ENCODE data around the gene MIS12.

The MIS12 gene

DNA sequence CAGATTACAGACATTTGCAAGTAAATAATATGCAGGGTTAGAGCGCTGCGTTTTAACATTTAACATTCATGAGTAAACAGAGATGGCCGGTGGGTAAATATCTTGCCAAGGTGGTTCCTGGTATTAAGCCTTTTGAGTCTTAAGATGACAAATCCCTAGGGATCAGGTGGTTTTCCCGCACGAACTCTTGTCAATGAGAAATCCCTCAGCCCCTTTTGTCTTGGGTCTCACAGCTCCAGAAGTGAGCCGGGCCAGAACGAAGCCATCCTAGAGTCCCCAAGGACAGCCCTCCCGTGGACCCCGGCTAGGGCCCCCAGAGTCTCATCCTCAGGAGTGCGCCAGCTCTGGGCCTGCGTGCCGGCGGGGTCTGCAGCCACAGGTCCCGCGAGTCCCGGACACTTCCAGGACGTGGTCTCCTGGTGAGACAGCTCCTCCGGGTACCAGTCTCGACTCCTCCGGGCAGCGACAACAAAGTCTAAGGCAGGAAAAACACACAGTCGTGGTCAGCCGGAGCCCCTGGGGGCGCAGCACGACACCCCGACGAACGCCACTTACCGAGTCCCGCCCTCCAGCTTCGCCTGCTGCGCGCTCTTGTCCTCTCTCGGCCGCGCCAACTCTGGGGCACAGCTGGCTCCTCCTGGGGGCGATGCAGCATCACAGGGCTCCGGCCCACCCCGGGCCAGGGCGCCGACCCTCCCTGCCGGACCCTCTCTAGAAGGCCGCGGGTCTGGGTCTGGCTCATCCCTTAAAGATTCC lies 13.3 kb downstream of the MIS12 start:
- no peak for DNase-seq (ENCODE audit: low read depth in 2 of 3, low spot score in 2 of 3)

- DNase-seq (ENCODE audit: low read depth in 2 of 3, low spot score in 2 of 3) = no peak
Measured at GRCh38 chr17:5500247-5500588, 13.9 kb downstream of the MIS12 start.

- DNase-seq (ENCODE audit: low read depth in 2 of 3, low spot score in 2 of 3) = peak; percentile 30 to 58 (median 43)
Measured at GRCh38 chr17:5500589-5501391, 14.4 kb downstream of the MIS12 start.

DNA sequence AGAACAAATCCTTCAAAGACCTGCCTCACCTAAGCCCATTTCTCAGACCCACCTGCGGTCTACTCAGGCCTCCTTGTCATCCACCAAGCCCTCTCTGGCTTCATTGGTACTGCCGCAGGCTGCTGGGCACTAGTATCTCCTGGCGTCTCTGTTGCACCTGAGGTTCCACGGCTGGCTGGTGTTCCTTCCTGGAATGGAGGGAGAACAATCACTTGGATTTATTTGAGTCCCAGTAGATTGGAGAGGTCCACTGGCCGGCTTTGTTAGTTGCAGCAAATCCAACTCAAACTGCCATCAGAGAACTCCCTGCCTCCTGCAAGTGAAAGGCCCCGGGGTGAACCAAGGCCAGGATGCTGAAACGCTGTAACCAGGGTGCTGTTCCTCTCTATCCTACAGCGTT lies 15.3 kb downstream of the MIS12 start:
- no peak for DNase-seq (ENCODE audit: low read depth in 2 of 3, low spot score in 2 of 3)

- no peak for DNase-seq (ENCODE audit: low read depth in 2 of 3, low spot score in 2 of 3)
Measured at GRCh38 chr17:5502552-5502951, 16.2 kb downstream of the MIS12 start.

DNA sequence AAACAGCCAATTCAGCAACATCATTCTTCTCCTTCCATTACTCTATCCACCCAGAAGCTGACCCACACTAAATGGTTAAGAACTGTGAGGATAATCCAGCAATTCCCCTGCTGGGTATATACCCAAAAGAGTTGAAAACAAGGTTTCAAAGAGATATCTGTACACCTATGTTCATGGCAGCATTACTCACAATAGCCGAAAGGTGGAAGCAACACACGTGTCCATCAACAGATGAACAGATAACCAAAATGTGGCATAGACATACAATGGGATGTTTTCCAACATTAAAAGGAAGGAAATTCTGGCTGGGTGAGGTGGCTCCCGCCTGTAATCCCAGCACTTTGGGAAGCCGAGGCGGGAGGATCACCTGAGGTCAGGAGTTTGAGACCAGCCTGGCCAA lies 19.9 kb downstream of the MIS12 start:
- no peak for DNase-seq (ENCODE audit: low read depth in 2 of 3, low spot score in 2 of 3)

DNA sequence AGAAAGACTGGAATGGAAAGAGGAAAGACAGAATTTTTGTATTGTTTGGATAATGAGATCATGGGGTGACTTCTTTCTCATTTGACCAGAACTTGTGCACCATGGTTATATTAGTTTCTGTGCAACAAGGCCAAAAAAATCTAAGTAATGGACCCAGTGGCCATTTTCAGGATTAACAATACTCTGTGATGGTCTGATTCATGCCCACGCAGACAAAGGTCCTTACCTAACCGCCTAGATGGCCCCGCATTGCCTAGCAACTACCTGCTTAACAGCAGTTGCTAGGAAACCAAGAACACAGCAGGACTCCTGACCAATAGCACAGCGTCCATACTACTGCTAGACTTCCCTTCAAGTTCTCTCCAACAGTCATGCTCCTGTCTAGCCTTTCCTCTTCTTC lies 22.4 kb downstream of the MIS12 start:
- DNase-seq (ENCODE audit: low read depth in 2 of 3, low spot score in 2 of 3) = no peak

- DNase-seq (ENCODE audit: low read depth in 2 of 3, low spot score in 2 of 3) = no peak
Measured at GRCh38 chr17:5509482-5509881, 23.1 kb downstream of the MIS12 start.

- DNase-seq (ENCODE audit: low read depth in 2 of 3, low spot score in 2 of 3) = no peak
Measured at GRCh38 chr17:5510771-5511170, 24.4 kb downstream of the MIS12 start.

GRCh38 chr17:5511401-5512225 lies 25.2 kb downstream of the MIS12 start:
- no peak for DNase-seq (ENCODE audit: low read depth in 2 of 3, low spot score in 2 of 3)

GRCh38 chr17:5513628-5514027 lies 27.3 kb downstream of the MIS12 start:
- no peak for DNase-seq (ENCODE audit: low read depth in 2 of 3, low spot score in 2 of 3)

DNA sequence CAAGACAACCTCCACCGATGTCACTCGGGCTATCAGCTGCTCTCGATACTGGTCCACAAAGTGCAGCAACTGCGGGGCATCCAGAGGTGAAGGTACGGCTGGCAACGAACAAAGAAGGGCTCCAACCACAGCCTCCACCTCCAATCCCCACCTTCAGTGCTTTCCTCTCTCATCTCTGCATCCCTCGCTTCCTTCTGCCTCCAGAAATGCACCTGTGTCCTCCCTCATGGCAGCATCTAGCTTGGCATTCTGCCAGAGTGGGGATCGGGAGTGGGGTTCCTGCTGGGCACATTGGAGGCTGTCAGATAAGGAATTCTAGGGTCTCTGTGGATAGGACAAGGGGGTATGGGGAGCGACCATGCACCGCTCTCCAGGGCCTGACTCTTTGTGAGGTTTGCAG lies 28.6 kb downstream of the MIS12 start:
- no peak for DNase-seq (ENCODE audit: low read depth in 2 of 3, low spot score in 2 of 3)

DNA sequence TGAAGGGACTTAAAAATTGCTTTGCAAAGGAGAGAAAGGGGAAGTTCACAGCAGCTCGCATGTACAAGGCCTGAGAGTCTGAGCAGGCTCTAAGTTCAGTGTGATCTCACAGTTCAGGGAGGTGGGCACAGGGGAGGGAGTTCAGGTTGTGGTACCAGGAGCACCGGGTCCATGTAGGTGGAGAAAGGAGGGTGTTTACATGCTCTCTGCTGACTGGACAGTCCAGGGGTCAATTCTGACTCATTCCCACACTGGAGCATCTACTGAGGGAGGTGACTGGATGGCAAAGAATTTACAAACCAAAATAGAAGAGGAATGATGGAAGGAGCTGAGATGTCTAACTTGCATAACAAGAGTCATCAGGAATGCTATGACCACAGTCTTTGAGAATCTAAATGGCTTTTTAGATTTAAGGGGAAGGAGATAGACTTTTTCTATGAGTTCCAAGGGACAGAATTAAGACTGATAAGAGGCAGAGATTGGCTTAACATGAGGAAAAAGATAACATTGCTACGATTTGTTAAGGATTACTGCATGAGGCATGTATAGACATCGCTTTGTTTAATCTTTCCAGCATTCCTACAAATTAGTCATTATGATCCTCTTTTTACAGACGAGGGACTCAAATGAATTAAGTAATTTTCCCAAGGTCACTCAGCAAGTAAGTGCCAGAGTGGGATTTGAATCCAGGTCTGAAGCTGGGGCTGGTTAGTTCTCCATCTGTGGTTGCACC lies 29.9 kb downstream of the MIS12 start:
- no peak for DNase-seq (ENCODE audit: low read depth in 2 of 3, low spot score in 2 of 3)

DNA sequence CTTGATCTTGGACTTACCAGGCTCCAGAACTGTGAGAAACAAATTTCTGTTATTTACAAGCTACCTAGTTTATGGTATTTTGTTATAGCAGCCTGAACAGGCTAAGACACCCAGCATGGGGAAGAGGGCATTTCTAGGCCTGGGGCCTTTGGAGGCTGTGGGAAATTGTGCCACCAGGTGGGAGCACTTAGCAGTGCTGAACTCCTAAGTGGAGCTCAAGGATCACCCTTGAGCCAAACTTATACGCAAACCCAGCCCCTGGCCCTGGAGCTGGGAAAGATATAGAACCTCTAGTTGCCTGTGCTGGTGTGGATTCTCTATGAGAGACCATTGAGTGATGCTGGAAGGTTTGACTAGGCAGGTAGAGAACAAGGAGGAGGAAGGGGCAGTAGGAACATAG lies 36.1 kb downstream of the MIS12 start:
- DNase-seq (ENCODE audit: low read depth in 2 of 3, low spot score in 2 of 3) = no peak

DNA sequence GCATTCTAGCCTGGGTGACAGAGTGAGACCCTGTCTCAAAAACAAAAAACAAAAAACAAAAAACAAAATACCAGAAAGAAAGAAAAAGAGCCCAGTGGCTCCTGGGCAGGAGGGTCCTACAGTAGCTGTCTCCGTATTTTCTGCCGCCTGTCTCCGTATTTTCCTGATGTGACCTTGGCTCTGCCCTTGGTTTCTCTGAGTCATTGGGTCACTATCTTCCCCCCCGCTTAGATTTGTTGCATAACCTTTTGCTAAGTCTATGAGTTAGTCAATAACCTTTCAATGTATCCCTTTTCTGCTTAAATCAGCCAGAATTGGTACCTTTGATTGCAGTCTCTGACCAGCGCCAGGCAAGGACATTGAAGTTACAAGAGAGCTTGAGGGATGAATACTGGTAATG lies 36.9 kb downstream of the MIS12 start:
- no peak for DNase-seq (ENCODE audit: low read depth in 2 of 3, low spot score in 2 of 3)

DNA sequence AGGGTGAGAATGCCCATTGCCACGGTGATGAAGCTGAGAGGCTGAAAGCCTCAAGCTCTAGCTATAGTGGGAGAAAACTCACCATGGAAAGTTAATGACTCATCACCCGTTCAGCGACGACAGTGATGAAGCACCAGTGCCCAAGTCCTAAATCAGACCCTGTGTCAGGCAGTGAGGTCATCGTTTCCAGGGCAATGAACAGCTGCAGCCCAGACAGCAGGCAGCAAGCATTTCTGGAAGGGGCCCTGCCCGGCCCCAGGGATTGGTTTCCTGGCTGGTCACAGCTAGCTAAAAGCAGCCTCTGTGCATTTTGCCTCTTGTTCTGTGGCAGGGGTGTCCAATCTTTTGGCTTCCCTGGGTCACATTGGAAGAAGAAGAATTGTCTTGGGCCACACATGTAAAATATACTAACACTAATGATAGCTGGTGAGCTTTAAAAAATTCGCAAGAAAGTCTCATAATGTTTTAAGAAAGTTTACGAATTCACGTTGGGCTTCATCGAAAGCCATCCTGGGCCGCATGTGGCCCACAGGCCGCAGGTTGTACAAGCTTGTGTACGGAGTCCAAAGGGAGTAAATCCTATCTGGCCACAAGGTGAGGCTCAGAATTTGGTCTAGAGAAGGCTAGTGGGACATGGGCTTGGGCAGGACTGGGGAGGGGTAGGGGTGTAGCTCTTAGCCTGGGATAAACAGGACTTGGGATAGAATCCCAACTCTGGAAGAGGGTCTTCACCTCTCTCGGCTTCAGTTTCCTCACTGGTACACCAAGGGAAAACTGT lies 40.6 kb downstream of the MIS12 start:
- peak; percentile 34 to 55 (median 44) for DNase-seq (ENCODE audit: low read depth in 2 of 3, low spot score in 2 of 3)

- no peak for DNase-seq (ENCODE audit: low read depth in 2 of 3, low spot score in 2 of 3)
Measured at GRCh38 chr17:5527601-5528250, 41.4 kb downstream of the MIS12 start.

- DNase-seq (ENCODE audit: low read depth in 2 of 3, low spot score in 2 of 3) = no peak
Measured at GRCh38 chr17:5530265-5531084, 44.1 kb downstream of the MIS12 start.

- DNase-seq (ENCODE audit: low read depth in 2 of 3, low spot score in 2 of 3) = no peak
Measured at GRCh38 chr17:5531085-5531418, 44.7 kb downstream of the MIS12 start.

All from activated CD8-positive, alpha-beta memory T cell treated with anti-CD3 and anti-CD28 coated beads for 48 hours (primary cell).